Vagina (tissue), 2 donors: ENCODE data around the gene DGCR2. TPM values are rescaled to one million over a fixed set of nuclear protein-coding genes. Genes with fewer than 3 reads are reported as not detected.

Experiments
- DNase-seq, 2 donors: peaks; one replicate each; pipeline ENCODE4 v3.0.0-alpha.2; 2017; ENCODE audit errors: extremely low spot score in 2 of 2
- H3K27ac ChIP-seq: fragments of 200-600 bp; sonication (generic); one replicate; pipeline ENCODE4 v1.5.1; 2019
- H3K27me3 ChIP-seq: fragments of 200-600 bp; sonication (generic); one replicate; pipeline ENCODE4 v1.5.1; 2019
- H3K36me3 ChIP-seq, 2 donors: fragments of 200-600 bp; sonication (generic); one replicate each; pipeline ENCODE4 v1.5.1; 2017 to 2019
- H3K4me1 ChIP-seq: fragments of 200-600 bp; sonication (generic); one replicate; pipeline ENCODE4 v1.5.1; 2019
- H3K4me3 ChIP-seq, 2 donors: fragments of 200-600 bp; sonication (generic); 1 replicate in 1 of 2; 2 replicates in 1 of 2; pipeline ENCODE4 v1.5.1; 2016 to 2019
- H3K9me3 ChIP-seq: fragments of 200-600 bp; sonication (generic); one replicate; pipeline ENCODE4 v1.5.1; 2019
- CTCF ChIP-seq, 3 experiments: fragments of 450-650 bp in 2 of 3; fragments of 200-600 bp in 1 of 3; sonication (generic) in 1 of 3; IDR thresholded peaks; one replicate each; pipeline ENCODE4 v1.5.1; 2017 to 2019; ENCODE audit warnings: antibody characterized with exemption in 3 of 3, mild to moderate bottlenecking in 2 of 3, moderate library complexity in 2 of 3
- POLR2A ChIP-seq, 2 donors: fragments of 450-650 bp; IDR thresholded peaks; one replicate each; pipeline ENCODE4 v1.6.1; 2017; ENCODE audit warnings: antibody characterized with exemption in 2 of 2, mild to moderate bottlenecking in 2 of 2, moderate library complexity in 2 of 2
- POLR2AphosphoS5 ChIP-seq, 2 donors: sonication (generic); formaldehyde crosslinking; IDR thresholded peaks; one replicate each; pipeline ENCODE4 v1.9.0; 2017; ENCODE audit warnings: antibody characterized with exemption in 2 of 2, mild to moderate bottlenecking in 2 of 2, low read depth in 1 of 2; ENCODE audit not compliant: insufficient read depth in 1 of 2
- intact Hi-C: fragments of 100-400 bp; cut with DNase I; formaldehyde crosslinking; loops from one replicate; pipeline ENCODE4 v1.15.1; 2023
- total RNA-seq: library from RNA; depleted of rRNA; stranded (reverse); fragments of >200 nt; gene quantifications from one replicate; pipeline ENCODE4 v1.2.3, GENCODE V29; 2016

DGCR2 gene
- total RNA-seq, 1 donor from 2014 or later = 66.3 TPM

GRCh38 chr22:19070397-19071169, 51.6 kb downstream of the DGCR2 start:
- Histone ChIP-seq H3K9me3 (no peaks in the 10 kb centered on the region), H3K36me3 (peaks cover 0 to 13% of the 10 kb centered on the region in 2 donors), H3K27me3 (no peaks in the 10 kb centered on the region), H3K4me3 (no peak overlapping the region), H3K4me1 (peaks cover 7% of the 10 kb centered on the region), H3K27ac (no peak overlapping the region)
- DNase-seq = no peak
- no peak for TF ChIP-seq CTCF (IDR thresholded peaks at IDR 0.05)
- TF ChIP-seq POLR2AphosphoS5 (IDR thresholded peaks at IDR 0.05; ENCODE audit: insufficient read depth in 1 of 2, low read depth in 1 of 2) = no peak
- TF ChIP-seq POLR2A (IDR thresholded peaks at IDR 0.05) = no peak
- intact Hi-C loops = no loop called here

- H3K36me3 ChIP-seq = peaks cover 0 to 25% of the 10 kb centered on the region in 2 donors
These were observed 52.8 kb downstream of the DGCR2 start for GRCh38 chr22:19069451-19069850.

GRCh38 chr22:19068784-19069271, 53.4 kb downstream of the DGCR2 start:
- no peak for DNase-seq
- no peaks in the 10 kb centered on the region for H3K9me3 ChIP-seq
- H3K4me3 ChIP-seq = no peak overlapping the region
- peaks cover 7% of the 10 kb centered on the region for H3K4me1 ChIP-seq
- no peak for TF ChIP-seq POLR2A (IDR thresholded peaks at IDR 0.05)
- no peak for TF ChIP-seq POLR2AphosphoS5 (IDR thresholded peaks at IDR 0.05; ENCODE audit: insufficient read depth in 1 of 2, low read depth in 1 of 2)
- TF ChIP-seq CTCF (IDR thresholded peaks at IDR 0.05) = no peak
- intact Hi-C loops = no loop called here
- peaks cover 0 to 31% of the 10 kb centered on the region in 2 donors for H3K36me3 ChIP-seq
- no peaks in the 10 kb centered on the region for H3K27me3 ChIP-seq
- no peak overlapping the region for H3K27ac ChIP-seq

More at GRCh38 chr22:19069451-19069850, 52.8 kb downstream of the DGCR2 start:
- Histone ChIP-seq H3K9me3 (no peaks in the 10 kb centered on the region), H3K27me3 (no peaks in the 10 kb centered on the region), H3K4me3 (no peak overlapping the region), H3K4me1 (peaks cover 7% of the 10 kb centered on the region), H3K27ac (no peak overlapping the region)
- no peak for TF ChIP-seq CTCF (IDR thresholded peaks at IDR 0.05)
- no peak for TF ChIP-seq POLR2AphosphoS5 (IDR thresholded peaks at IDR 0.05; ENCODE audit: insufficient read depth in 1 of 2, low read depth in 1 of 2)
- no peak for TF ChIP-seq POLR2A (IDR thresholded peaks at IDR 0.05)
- intact Hi-C loops = no loop called here
- DNase-seq = no peak

- DNase-seq = no peak
- Histone ChIP-seq H3K27me3 (no peaks in the 10 kb centered on the region), H3K27ac (no peak overlapping the region), H3K4me3 (no peak overlapping the region), H3K4me1 (peaks cover 7% of the 10 kb centered on the region), H3K9me3 (no peaks in the 10 kb centered on the region), H3K36me3 (peaks cover 0 to 37% of the 10 kb centered on the region in 2 donors)
- intact Hi-C loops = no loop called here
- no peak for TF ChIP-seq CTCF (IDR thresholded peaks at IDR 0.05)
- no peak for TF ChIP-seq POLR2AphosphoS5 (IDR thresholded peaks at IDR 0.05; ENCODE audit: insufficient read depth in 1 of 2, low read depth in 1 of 2)
- no peak for TF ChIP-seq POLR2A (IDR thresholded peaks at IDR 0.05)
These were observed 54.4 kb downstream of the DGCR2 start for GRCh38 chr22:19067696-19068348.
